AG04449 (cell line): ENCODE data around the gene UNC93B1.

ENCODE experiments used
- CTCF ChIA-PET: fragments of 350-600 bp; formaldehyde crosslinking; extraction: SDS; loops from one replicate; lab custom pipeline; 2021; ENCODE audit warnings: antibody characterized with exemption; lab: Yijun Ruan, JAX
- POLR2A ChIA-PET: fragments of 400-600, 350-600 bp; formaldehyde crosslinking; extraction: SDS; loops from one replicate; lab custom pipeline; 2020; ENCODE audit warnings: antibody characterized with exemption, inconsistent platforms; lab: Yijun Ruan, JAX
- DNase-seq: peaks from one replicate; pipeline ENCODE4 v3.0.0-alpha.2; 2010; ENCODE audit warnings: low read depth, low spot score
- H3K4me3 ChIP-seq: 2 replicates; pipeline ENCODE4 v1.5.1; 2011; ENCODE audit warnings: low read depth, mild to moderate bottlenecking, control low read depth, low read length
- TF ChIP-seq, protein P1 (sequence below): IDR thresholded peaks from one replicate; pipeline ENCODE4 v1.5.1; 2011; ENCODE audit warnings: mild to moderate bottlenecking, moderate library complexity, low read length, control low read depth, inconsistent platforms; ENCODE audit not compliant: insufficient read depth; ENCODE audit errors: missing control alignments

The UNC93B1 gene

GRCh38 chr11:68025047-68025446 is 21.1 kb upstream of the UNC93B1 start:
- CTCF ChIA-PET, result no interaction called here
- POLR2A ChIA-PET, result no interaction called here
- no peak overlapping the region for H3K4me3 ChIP-seq
- TF ChIP-seq, protein P1, sequence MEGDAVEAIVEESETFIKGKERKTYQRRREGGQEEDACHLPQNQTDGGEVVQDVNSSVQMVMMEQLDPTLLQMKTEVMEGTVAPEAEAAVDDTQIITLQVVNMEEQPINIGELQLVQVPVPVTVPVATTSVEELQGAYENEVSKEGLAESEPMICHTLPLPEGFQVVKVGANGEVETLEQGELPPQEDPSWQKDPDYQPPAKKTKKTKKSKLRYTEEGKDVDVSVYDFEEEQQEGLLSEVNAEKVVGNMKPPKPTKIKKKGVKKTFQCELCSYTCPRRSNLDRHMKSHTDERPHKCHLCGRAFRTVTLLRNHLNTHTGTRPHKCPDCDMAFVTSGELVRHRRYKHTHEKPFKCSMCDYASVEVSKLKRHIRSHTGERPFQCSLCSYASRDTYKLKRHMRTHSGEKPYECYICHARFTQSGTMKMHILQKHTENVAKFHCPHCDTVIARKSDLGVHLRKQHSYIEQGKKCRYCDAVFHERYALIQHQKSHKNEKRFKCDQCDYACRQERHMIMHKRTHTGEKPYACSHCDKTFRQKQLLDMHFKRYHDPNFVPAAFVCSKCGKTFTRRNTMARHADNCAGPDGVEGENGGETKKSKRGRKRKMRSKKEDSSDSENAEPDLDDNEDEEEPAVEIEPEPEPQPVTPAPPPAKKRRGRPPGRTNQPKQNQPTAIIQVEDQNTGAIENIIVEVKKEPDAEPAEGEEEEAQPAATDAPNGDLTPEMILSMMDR, result no peak
- DNase-seq, result no peak

DNA sequence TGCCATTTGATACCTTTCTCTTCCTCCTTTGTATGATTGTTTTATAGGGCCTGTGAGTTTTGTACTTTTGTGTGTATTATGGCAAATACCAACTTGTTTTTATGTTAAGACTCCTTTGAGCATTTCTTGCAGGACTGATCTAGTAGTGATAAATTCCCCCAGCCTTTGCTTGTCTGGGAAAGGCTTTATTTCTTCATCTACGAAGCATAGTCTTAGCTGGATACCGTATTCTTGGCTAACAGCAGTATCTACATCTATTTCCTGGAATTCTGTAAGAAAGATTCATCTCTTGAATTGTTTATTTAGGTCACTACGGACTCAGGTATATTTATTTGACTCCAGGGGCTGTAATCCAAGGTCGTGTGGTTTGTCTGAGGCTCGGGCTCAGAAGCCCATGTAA is 20.6 kb upstream of the UNC93B1 start:
- ChIA-PET CTCF (interaction anchor here (1.2 kb wide), 1 partner anchor 16 kb away, joined by 3 read pairs; no protein-coding TSS in a partner anchor), POLR2A (no interaction called here)
- no peak for DNase-seq
- no peak overlapping the region for H3K4me3 ChIP-seq
- TF ChIP-seq, protein P1, result no peak

DNA sequence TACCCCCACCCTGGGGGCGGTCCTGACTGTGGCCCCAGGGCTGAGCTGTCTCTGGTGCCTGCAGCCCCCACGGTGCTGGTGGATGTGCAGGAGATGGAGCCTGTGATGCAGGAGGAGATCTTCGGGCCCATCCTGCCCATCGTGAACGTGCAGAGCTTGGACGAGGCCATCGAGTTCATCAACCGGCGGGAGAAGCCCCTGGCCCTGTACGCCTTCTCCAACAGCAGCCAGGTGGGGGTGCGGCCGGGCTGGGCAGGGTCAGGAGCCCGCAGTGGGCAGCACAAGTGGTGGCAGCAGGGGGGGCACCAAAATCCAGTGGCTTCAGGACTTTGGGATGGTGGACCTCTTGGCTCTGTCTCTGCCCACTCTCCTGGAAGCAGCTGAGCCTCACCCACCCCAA is 18.6 kb upstream of the UNC93B1 start:
- H3K4me3 ChIP-seq, result no peak overlapping the region
- no peak for DNase-seq
- ChIA-PET POLR2A (no interaction called here), CTCF (interaction anchor here (0.7 to 2.0 kb wide), 3 partner anchors 15 to 235 kb away, joined by 3 to 4 read pairs (median 3); no protein-coding TSS in a partner anchor)
- TF ChIP-seq, protein P1, result no peak

DNA sequence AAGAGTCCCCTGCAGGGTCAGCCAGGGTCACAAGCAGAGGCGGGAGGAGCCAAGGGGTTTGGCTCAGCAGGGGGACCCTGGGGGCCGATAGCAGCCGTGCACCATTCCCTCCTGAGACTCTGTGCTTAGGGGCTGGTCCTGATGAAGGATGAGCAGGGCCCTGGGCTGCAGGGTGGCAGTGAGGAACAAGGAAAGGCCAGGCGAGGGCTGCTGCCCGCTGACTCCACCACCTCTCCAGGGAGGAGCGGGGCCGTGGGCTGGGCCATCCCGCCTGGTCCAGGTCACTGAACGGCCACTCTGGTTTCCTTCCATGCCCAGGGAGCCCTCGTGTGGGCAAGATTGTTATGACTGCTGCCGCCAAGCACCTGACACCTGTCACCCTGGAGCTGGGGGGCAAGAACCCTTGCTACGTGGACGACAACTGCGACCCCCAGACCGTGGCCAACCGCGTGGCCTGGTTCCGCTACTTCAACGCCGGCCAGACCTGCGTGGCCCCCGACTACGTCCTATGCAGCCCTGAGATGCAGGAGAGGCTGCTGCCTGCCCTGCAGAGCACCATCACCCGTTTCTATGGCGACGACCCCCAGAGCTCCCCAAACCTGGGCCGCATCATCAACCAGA is 17.4 kb upstream of the UNC93B1 start:
- CTCF ChIA-PET, result interaction anchor here (0.8 to 2.0 kb wide), 5 partner anchors 9 to 66 kb away, joined by 3 to 5 read pairs (median 4); partner anchors contain the start of gene TCIRG1
- POLR2A ChIA-PET, result no interaction called here
- TF ChIP-seq, protein P1, result peak; percentile 44
- DNase-seq, result no peak
- H3K4me3 ChIP-seq, result no peak overlapping the region

- DNase-seq, result no peak
- H3K4me3 ChIP-seq, result no peak overlapping the region
- CTCF ChIA-PET, result interaction anchor here (1.0 to 1.5 kb wide), 2 partner anchors 10 to 17 kb away, joined by 5 read pairs; partner anchors contain the start of genes NDUFS8 and TCIRG1
- POLR2A ChIA-PET, result no interaction called here
- TF ChIP-seq, protein P1, result peak; percentile 64
These were observed 16.7 kb upstream of the UNC93B1 start for GRCh38 chr11:68020575-68020974.

GRCh38 chr11:68019486-68019885 is 15.6 kb upstream of the UNC93B1 start:
- no peak for DNase-seq
- no peak overlapping the region for H3K4me3 ChIP-seq
- CTCF ChIA-PET, result interaction anchor here (1.3 kb wide), 1 partner anchor 8 kb away, joined by 3 read pairs; no protein-coding TSS in a partner anchor
- TF ChIP-seq, protein P1, result no peak
- POLR2A ChIA-PET, result interaction anchor here (1.2 kb wide), 1 partner anchor 9 kb away, joined by 5 read pairs; the partner anchor contains the start of gene ALDH3B1
